ENCODE results near the gene PTPRN2. TPM values are rescaled to one million over a fixed set of nuclear protein-coding genes. Genes with fewer than 3 reads are reported as not detected.

Gene PTPRN2
- total RNA-seq, 4 donors from 2014 or later, result 14.9 to 34.3 (median 21.3) TPM

DNA sequence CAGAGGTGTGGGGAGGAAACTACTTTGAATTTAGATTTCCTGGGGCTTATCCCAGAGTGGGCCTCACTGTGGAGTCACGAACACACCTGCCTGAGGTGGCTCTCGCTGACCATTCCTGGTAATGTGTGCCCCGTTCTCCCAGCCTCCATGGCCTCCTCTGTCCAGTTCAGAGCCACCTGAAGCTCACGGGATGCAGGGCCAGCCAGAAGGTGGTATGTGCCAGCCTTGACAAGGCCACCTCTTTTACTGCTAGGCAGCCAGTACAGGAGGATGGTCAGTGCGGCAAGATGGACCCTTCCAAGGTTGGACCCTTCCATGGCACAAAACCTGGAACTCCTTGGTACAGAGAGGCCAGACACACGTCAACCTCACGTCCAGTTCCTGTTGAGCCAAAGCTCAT is 1040.5 kb downstream of the PTPRN2 start:
- DNase-seq, result peak in 2 of 3 donors; percentile 21 to 22

DNA sequence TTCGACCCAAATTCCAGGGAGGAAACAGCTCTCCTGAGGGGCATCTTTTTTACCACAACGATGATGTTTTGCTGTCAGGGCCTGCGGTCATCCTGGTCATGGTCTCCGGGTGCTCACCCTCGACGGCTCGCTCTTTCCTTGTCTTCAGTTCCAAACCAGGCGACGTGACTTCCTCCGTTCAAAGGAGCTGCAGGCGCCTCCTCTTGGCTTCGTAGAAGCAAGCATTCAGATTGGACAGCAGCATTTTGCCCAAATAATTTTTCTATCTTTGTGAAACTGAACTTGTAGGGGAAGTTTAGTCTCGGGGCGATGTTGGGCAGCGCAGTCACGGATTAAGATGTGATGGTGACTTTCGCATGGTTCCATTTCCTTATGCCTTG is 1042.0 kb downstream of the PTPRN2 start:
- Histone ChIP-seq H3K27me3 (no peaks in the 10 kb centered on the region), H3K27ac (no peak overlapping the region), H3K4me1 (no peaks in the 10 kb centered on the region), H3K9me3 (no peaks in the 10 kb centered on the region), H3K36me3 (no peaks in the 10 kb centered on the region), H3K4me3 (no peak overlapping the region)
- TF ChIP-seq, protein P1, sequence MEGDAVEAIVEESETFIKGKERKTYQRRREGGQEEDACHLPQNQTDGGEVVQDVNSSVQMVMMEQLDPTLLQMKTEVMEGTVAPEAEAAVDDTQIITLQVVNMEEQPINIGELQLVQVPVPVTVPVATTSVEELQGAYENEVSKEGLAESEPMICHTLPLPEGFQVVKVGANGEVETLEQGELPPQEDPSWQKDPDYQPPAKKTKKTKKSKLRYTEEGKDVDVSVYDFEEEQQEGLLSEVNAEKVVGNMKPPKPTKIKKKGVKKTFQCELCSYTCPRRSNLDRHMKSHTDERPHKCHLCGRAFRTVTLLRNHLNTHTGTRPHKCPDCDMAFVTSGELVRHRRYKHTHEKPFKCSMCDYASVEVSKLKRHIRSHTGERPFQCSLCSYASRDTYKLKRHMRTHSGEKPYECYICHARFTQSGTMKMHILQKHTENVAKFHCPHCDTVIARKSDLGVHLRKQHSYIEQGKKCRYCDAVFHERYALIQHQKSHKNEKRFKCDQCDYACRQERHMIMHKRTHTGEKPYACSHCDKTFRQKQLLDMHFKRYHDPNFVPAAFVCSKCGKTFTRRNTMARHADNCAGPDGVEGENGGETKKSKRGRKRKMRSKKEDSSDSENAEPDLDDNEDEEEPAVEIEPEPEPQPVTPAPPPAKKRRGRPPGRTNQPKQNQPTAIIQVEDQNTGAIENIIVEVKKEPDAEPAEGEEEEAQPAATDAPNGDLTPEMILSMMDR (IDR thresholded peaks at IDR 0.05), result no peak
- TF ChIP-seq POLR2A (IDR thresholded peaks at IDR 0.05), result no peak
- peak in 1 of 3 donors; percentile 30 for DNase-seq

More for the DNA sequence above, 1040.5 kb downstream of the PTPRN2 start:
- Histone ChIP-seq H3K36me3 (no peaks in the 10 kb centered on the region), H3K4me1 (no peaks in the 10 kb centered on the region), H3K27ac (no peak overlapping the region), H3K9me3 (no peaks in the 10 kb centered on the region), H3K4me3 (no peak overlapping the region), H3K27me3 (no peaks in the 10 kb centered on the region)
- TF ChIP-seq, protein P1 (IDR thresholded peaks at IDR 0.05), result no peak
- no peak for TF ChIP-seq POLR2A (IDR thresholded peaks at IDR 0.05)

DNA sequence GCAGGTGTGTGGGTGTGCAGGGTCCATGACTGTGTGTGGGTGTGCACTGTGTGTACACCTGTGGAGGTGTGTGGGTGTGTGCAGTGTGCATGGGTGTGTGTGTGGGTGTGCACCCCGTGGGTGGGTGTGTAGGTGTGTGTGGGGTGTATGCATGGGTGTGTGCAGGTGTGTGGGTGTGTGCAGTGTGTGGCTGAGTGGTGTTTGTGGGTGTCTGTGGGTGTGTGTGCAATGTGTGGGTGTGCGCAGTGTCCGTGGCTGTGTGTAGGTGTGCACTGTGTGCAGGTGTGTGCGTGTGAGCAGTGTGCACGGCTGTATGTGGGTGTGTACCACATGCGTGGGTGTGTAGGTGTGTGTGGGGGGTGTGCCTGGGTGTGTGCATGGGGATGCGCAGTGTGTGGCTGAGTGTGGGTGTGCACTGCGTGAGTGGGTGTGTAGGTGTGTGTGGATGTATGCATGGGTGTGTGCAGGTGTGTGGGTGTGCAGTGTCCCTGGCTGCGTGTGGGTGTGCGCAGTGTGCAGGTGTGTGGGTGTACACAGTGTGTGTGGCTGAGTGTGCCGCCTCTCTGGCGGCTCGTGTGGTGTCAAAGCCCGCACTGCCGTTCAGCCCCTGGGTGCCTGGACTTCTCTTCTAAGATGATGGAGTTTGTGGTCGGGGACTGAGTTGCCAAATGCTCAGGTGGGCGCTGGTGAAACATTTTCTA is 1042.5 kb downstream of the PTPRN2 start:
- DNase-seq, result peak in 2 of 3 donors; percentile 15 to 21
- H3K4me3 ChIP-seq, result no peak overlapping the region
- TF ChIP-seq, protein P1 (IDR thresholded peaks at IDR 0.05), result no peak
- no peak for TF ChIP-seq POLR2A (IDR thresholded peaks at IDR 0.05)
- no peaks in the 10 kb centered on the region for H3K4me1 ChIP-seq
- no peak overlapping the region for H3K27ac ChIP-seq
- H3K9me3 ChIP-seq, result no peaks in the 10 kb centered on the region
- H3K27me3 ChIP-seq, result no peaks in the 10 kb centered on the region
- H3K36me3 ChIP-seq, result no peaks in the 10 kb centered on the region

DNA sequence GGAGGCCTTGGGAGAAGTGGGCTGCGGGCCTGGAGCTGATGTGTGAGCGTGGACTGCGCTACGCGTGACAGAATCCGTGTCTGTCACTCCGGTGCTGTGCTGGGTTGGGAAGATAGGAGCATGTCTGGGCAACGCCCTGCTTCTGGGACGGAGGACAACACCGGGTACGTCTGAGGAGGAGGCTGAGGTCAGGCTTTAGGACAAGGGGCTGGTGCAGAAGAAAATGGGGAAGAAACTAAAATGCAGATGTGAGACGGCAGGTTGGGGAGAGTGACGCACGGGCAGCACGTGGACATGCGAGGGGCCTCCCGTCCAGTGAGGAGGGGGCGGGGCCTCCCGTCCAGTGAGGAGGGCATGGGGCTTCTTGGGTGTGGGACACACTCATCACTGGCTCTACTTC is 1043.4 kb downstream of the PTPRN2 start:
- peak in 1 of 3 donors; percentile 18 for DNase-seq
- Histone ChIP-seq H3K4me3 (no peak overlapping the region), H3K9me3 (no peaks in the 10 kb centered on the region), H3K4me1 (no peaks in the 10 kb centered on the region), H3K36me3 (no peaks in the 10 kb centered on the region), H3K27me3 (no peaks in the 10 kb centered on the region), H3K27ac (no peak overlapping the region)
- no peak for TF ChIP-seq POLR2A (IDR thresholded peaks at IDR 0.05)
- TF ChIP-seq, protein P1 (IDR thresholded peaks at IDR 0.05), result no peak

DNA sequence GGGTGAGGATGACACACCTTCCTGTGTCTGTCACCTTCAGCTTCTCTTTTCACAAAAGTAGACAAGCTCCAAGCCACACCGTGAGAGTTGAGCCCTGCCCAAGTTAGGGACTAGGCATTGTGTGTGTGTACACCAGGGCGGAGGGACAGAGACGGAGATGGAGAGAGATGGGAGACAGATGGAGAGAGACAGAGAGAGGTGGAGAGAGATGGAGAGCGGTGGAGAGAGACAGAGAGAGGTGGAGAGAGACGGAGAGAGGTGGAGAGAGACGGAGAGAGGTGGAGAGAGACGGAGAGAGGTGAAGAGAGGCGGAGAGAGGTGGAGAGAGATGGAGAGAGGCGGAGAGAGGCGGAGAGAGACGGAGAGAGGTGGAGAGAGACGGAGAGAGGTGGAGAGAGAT is 1043.8 kb downstream of the PTPRN2 start:
- H3K4me3 ChIP-seq, result no peak overlapping the region
- no peaks in the 10 kb centered on the region for H3K4me1 ChIP-seq
- H3K9me3 ChIP-seq, result no peaks in the 10 kb centered on the region
- no peaks in the 10 kb centered on the region for H3K27me3 ChIP-seq
- H3K27ac ChIP-seq, result no peak overlapping the region
- H3K36me3 ChIP-seq, result no peaks in the 10 kb centered on the region
- TF ChIP-seq POLR2A (IDR thresholded peaks at IDR 0.05), result no peak
- TF ChIP-seq, protein P1 (IDR thresholded peaks at IDR 0.05), result no peak
- peak in 1 of 3 donors; percentile 8 for DNase-seq
